GM23338 (cell line): ENCODE measurements around the gene CDKN2A. TPM values are rescaled to one million over a fixed set of nuclear protein-coding genes. Genes with fewer than 3 reads are reported as not detected.

ENCODE experiments used
- ATAC-seq: fragments of 200-7000 bp; cut with Tn5 transposase; 3 replicates; pipeline ENCODE4 v1.9.1; 2020
- DNase-seq: peaks from one replicate; pipeline ENCODE4 v3.0.0-alpha.2; 2015; ENCODE audit warnings: low spot score
- H2AFZ ChIP-seq: fragments of 200-600 bp; sonication (generic); 2 replicates; pipeline ENCODE4 v1.8.0; 2016; ENCODE audit warnings: antibody characterized with exemption, mild to moderate bottlenecking, moderate library complexity
- H3F3A ChIP-seq: fragments of 200-600 bp; sonication (generic); replicated peaks from 2 replicates; pipeline ENCODE4 v1.8.0; 2017; ENCODE audit warnings: antibody characterized with exemption, mixed run types, low read depth
- H3K27ac ChIP-seq: fragments of 200-600 bp; sonication (generic); 2 replicates; pipeline ENCODE4 v1.6.1; 2016; ENCODE audit warnings: low read depth
- H3K27me3 ChIP-seq: fragments of 200-600 bp; sonication (generic); 2 replicates; pipeline ENCODE4 v1.8.0; 2016; ENCODE audit warnings: mild to moderate bottlenecking, mixed run types, moderate library complexity; ENCODE audit not compliant: insufficient read depth
- H3K36me3 ChIP-seq: fragments of 200-600 bp; sonication (generic); 2 replicates; pipeline ENCODE4 v1.8.0; 2016; ENCODE audit warnings: mild to moderate bottlenecking; ENCODE audit not compliant: insufficient read depth
- H3K4me1 ChIP-seq: fragments of 200-600 bp; sonication (generic); 2 replicates; pipeline ENCODE4 v1.8.0; 2016; ENCODE audit warnings: mild to moderate bottlenecking, moderate library complexity; ENCODE audit not compliant: insufficient read depth
- H3K4me2 ChIP-seq: fragments of 200-600 bp; sonication (generic); 2 replicates; pipeline ENCODE4 v1.7.1; 2017; ENCODE audit warnings: mixed run types
- H3K4me3 ChIP-seq: fragments of 200-600 bp; sonication (generic); 2 replicates; pipeline ENCODE4 v1.6.1; 2016; ENCODE audit warnings: mixed run types
- H3K79me2 ChIP-seq: fragments of 200-600 bp; sonication (generic); replicated peaks from 2 replicates; pipeline ENCODE4 v1.8.0; 2017; ENCODE audit warnings: mild to moderate bottlenecking; ENCODE audit not compliant: insufficient read depth
- H3K9me2 ChIP-seq: fragments of 200-600 bp; sonication (generic); 2 replicates; pipeline ENCODE4 v1.8.0; 2017; ENCODE audit not compliant: insufficient read depth
- H4K20me1 ChIP-seq: fragments of 200-600 bp; sonication (generic); replicated peaks from 2 replicates; pipeline ENCODE4 v1.8.0; 2017; ENCODE audit warnings: mild to moderate bottlenecking; ENCODE audit not compliant: insufficient read depth
- H3K27ac Mint-ChIP-seq: 2 replicates; pipeline ENCODE4 v1.8.0; 2020; ENCODE audit warnings: inconsistent platforms, mild to moderate bottlenecking, moderate library complexity, mixed read lengths
- H3K27me3 Mint-ChIP-seq: 3 replicates; pipeline ENCODE4 v1.8.0; 2022; ENCODE audit warnings: low read depth, mild to moderate bottlenecking, moderate library complexity, mixed read lengths, inconsistent platforms; ENCODE audit not compliant: insufficient read depth, poor library complexity
- H3K36me3 Mint-ChIP-seq: 3 replicates; pipeline ENCODE4 v1.8.0; 2021; ENCODE audit warnings: low read depth, mild to moderate bottlenecking, inconsistent platforms, moderate library complexity, mixed read lengths
- H3K4me1 Mint-ChIP-seq: 3 replicates; pipeline ENCODE4 v1.8.0; 2020; ENCODE audit warnings: mild to moderate bottlenecking, inconsistent platforms, mixed read lengths
- H3K4me3 Mint-ChIP-seq: 3 replicates; pipeline ENCODE4 v1.8.0; 2021; ENCODE audit warnings: moderate library complexity, mild to moderate bottlenecking, inconsistent platforms, mixed read lengths
- H3K9me3 Mint-ChIP-seq: 3 replicates; pipeline ENCODE4 v1.8.0; 2020; ENCODE audit warnings: moderate library complexity, mild to moderate bottlenecking, inconsistent platforms, mixed read lengths
- CREB1 ChIP-seq: fragments of 250-450 bp; sonication (Bioruptor Pico); IDR thresholded peaks from 2 replicates; pipeline ENCODE4 v1.5.0; 2020; ENCODE audit warnings: low read depth, mild to moderate bottlenecking, moderate library complexity
- CTCF ChIP-seq, 2 experiments: fragments of 200-600 bp in 1 of 2; sonication (generic) in 1 of 2; conservative IDR thresholded peaks; 2 replicates each; pipeline versions ENCODE4 v1.5.1 to v1.6.1; 2016 to 2017; ENCODE audit warnings: antibody characterized with exemption in 2 of 2, low read depth in 2 of 2, mild to moderate bottlenecking in 2 of 2, moderate library complexity in 1 of 2
- ETS1 ChIP-seq: IDR thresholded peaks from 2 replicates; pipeline ENCODE4 v1.6.1; 2016; ENCODE audit warnings: antibody characterized with exemption
- EZH2 ChIP-seq: fragments of 200-600 bp; sonication (generic); IDR thresholded peaks from one replicate; pipeline ENCODE4 v1.8.0; 2017; ENCODE audit warnings: antibody characterized with exemption, mild to moderate bottlenecking, low read depth; ENCODE audit not compliant: unreplicated experiment
- EZH2phosphoT487 ChIP-seq: fragments of 200-600 bp; sonication (generic); IDR thresholded peaks from one replicate; pipeline ENCODE4 v1.8.1; 2018; ENCODE audit warnings: antibody characterized with exemption; ENCODE audit not compliant: unreplicated experiment
- JUNB ChIP-seq: IDR thresholded peaks from one replicate; pipeline ENCODE4 v1.6.1; 2016; ENCODE audit warnings: antibody characterized with exemption; ENCODE audit not compliant: unreplicated experiment
- NANOG ChIP-seq: IDR thresholded peaks from 2 replicates; pipeline ENCODE4 v1.6.1; 2016; ENCODE audit warnings: antibody characterized with exemption, borderline replicate concordance
- POLR2AphosphoS5 ChIP-seq: IDR thresholded peaks from 2 replicates; pipeline ENCODE4 v1.6.1; 2016; ENCODE audit warnings: antibody characterized with exemption, low read depth
- REST ChIP-seq: IDR thresholded peaks from one replicate; pipeline ENCODE4 v1.6.1; 2018; ENCODE audit warnings: antibody characterized with exemption; ENCODE audit not compliant: unreplicated experiment
- STAT1 ChIP-seq: IDR thresholded peaks from one replicate; pipeline ENCODE4 v1.6.1; 2016; ENCODE audit warnings: antibody characterized with exemption; ENCODE audit not compliant: unreplicated experiment
- ZNF114 ChIP-seq: fragments of 250-450 bp; sonication (Bioruptor Pico); IDR thresholded peaks from 2 replicates; pipeline ENCODE4 v1.5.0; 2020; ENCODE audit warnings: mild to moderate bottlenecking, moderate library complexity
- ZNF331 ChIP-seq: fragments of 250-450 bp; sonication (Bioruptor Pico); IDR thresholded peaks from 2 replicates; pipeline ENCODE4 v1.5.0; 2020; ENCODE audit warnings: low read depth, mild to moderate bottlenecking, moderate library complexity
- ZNF462 ChIP-seq: fragments of 250-450 bp; sonication (Bioruptor Pico); IDR thresholded peaks from 2 replicates; pipeline ENCODE4 v1.5.0; 2020; ENCODE audit warnings: mild to moderate bottlenecking, moderate library complexity
- polyA plus RNA-seq: library from polyadenylated mRNA; unstranded; fragments of >200 nt; fragmentation: Nextera tagmentation; extraction: Ambion mirVana; gene quantifications from 2 replicates; pipeline ENCODE4 v1.2.1, GENCODE V29; 2016
- total RNA-seq: library from RNA; depleted of rRNA; stranded (reverse); fragments of >200 nt; shearing (Covaris generic); gene quantifications from 2 replicates; pipeline ENCODE4 v1.2.3, GENCODE V29; 2014

Gene CDKN2A
- total and polyA plus RNA-seq, 2 experiments from 2014 or later: 0.87 to 2.7 TPM

- Histone ChIP-seq H2AFZ (no peak overlapping the region), H4K20me1 (no peaks in the 10 kb centered on the region), H3K79me2 (no peaks in the 10 kb centered on the region), H3K27ac (no peak overlapping the region), H3K9me2 (no peaks in the 10 kb centered on the region), H3K4me1 (no peaks in the 10 kb centered on the region), H3F3A (no peaks in the 10 kb centered on the region), H3K4me3 (no peak overlapping the region), H3K4me2 (no peak overlapping the region), H3K36me3 (no peaks in the 10 kb centered on the region), H3K27me3 (no peaks in the 10 kb centered on the region)
- no peak overlapping the region for H3K4me3 Mint-ChIP-seq
- ATAC-seq (no peak), DNase-seq (no peak)
- peaks cover 3% of the 10 kb centered on the region for H3K27me3 Mint-ChIP-seq
- H3K4me1 Mint-ChIP-seq: no peaks in the 10 kb centered on the region; the same call in 2 of the 3 replicates
- no peak overlapping the region for H3K27ac Mint-ChIP-seq
- H3K9me3 Mint-ChIP-seq: peaks cover 10% of the 10 kb centered on the region
- no peak for TF ChIP-seq NANOG
- no peak for TF ChIP-seq EZH2phosphoT487
- TF ChIP-seq STAT1: no peak
- TF ChIP-seq CTCF (conservative IDR thresholded peaks at IDR 0.05; ENCODE audit: low read depth in 2 of 2): no peak
- no peak for TF ChIP-seq POLR2AphosphoS5
- no peak for TF ChIP-seq ETS1
- no peak for TF ChIP-seq REST
- TF ChIP-seq ZNF114 (CRISPR knock-in tag): no peak
- no peak for TF ChIP-seq ZNF331 (CRISPR knock-in tag)
- TF ChIP-seq ZNF462 (CRISPR knock-in tag): no peak
- TF ChIP-seq JUNB: no peak
- TF ChIP-seq CREB1: no peak
- TF ChIP-seq EZH2: no peak
- H3K36me3 Mint-ChIP-seq: peaks cover 4% of the 10 kb centered on the region; the same call in 1 of the 3 replicates
Measured at GRCh38 chr9:21943464-21943863, 50.7 kb downstream of the CDKN2A start.
